ENCODE measurements around the gene MRPL28.

- TF ChIP-seq GABPA (IDR thresholded peaks at IDR 0.05 in 1 of 2, conservative IDR thresholded peaks at IDR 0.05 in 1 of 2) = no peak
- TF ChIP-seq REST (IDR thresholded peaks at IDR 0.05) = no peak
- TF ChIP-seq CTCF (IDR thresholded peaks at IDR 0.05; ENCODE audit: low read depth, low read length, missing input control) = no peak
- no peak for TF ChIP-seq RAD21 (IDR thresholded peaks at IDR 0.05)
- TF ChIP-seq SP1 (IDR thresholded peaks at IDR 0.05) = no peak
- TF ChIP-seq YY1 (IDR thresholded peaks at IDR 0.05) = no peak
Measured at GRCh38 chr16:381789-382717, 11.7 kb upstream of the MRPL28 start, which contains the start of gene PGAP6.

Measured in liver (tissue), 3 donors.